ENCODE results near the gene CXXC5. TPM values are rescaled to one million over a fixed set of nuclear protein-coding genes. Genes with fewer than 3 reads are reported as not detected.

CXXC5 gene
- polyA plus RNA-seq, 1 of the 3 experiments (the other 2 are of a cell fraction) = 47.4 TPM

DNA sequence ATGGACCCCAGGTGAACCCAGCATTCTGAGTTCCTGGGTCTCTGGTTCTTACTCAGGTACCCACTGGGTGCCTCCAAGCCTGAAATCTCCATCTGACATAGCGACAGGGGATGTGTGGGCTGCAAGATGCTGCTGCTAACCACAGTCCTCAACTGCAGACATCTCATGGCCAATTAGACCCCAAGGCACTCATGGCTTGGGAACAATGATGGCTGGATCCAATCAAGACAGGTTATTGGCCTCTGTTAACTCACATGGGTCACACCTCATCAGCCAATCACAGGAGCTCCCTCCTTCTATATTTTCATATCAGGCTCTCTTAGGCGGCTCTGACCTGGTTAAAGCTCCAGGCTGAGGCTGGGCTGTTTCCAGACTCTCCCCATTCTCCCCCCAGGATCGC lies 57.0 kb downstream of the CXXC5 start:
- CTCF ChIA-PET = interaction anchor here (0.9 to 2.9 kb wide), 5 partner anchors 12 to 72 kb away, joined by 3 to 17 read pairs (median 3); no protein-coding TSS in a partner anchor
- Histone ChIP-seq H3K4me1 (ENCODE audit: control insufficient read depth in 1 of 2, insufficient read depth in 2 of 2, low read depth in 1 of 2, low read length in 1 of 2) (peaks cover 21 to 48% of the 10 kb centered on the region in 2 experiments), H3K9me2 (no peaks in the 10 kb centered on the region), H3K27me3 (ENCODE audit: insufficient read depth) (no peaks in the 10 kb centered on the region), H3K36me3 (replicated peaks in 1 of 2; ENCODE audit: control insufficient read depth in 1 of 2, insufficient read depth in 2 of 2, low read length in 1 of 2) (no peaks in the 10 kb centered on the region), H3K27ac (ENCODE audit: low read depth in 2 of 2, low read length in 1 of 2) (no peak overlapping the region), H3K4me3 (ENCODE audit: low read depth in 2 of 2, low read length in 1 of 2) (no peak overlapping the region), H3K79me2 (ENCODE audit: insufficient read depth) (no peaks in the 10 kb centered on the region), H3K4me2 (no peak overlapping the region), H3K9ac (no peak overlapping the region), H2AFZ (ENCODE audit: low read depth) (no peak overlapping the region), H4K20me1 (ENCODE audit: insufficient read depth) (no peaks in the 10 kb centered on the region), H3F3A (replicated peaks; ENCODE audit: insufficient read depth) (peaks cover 24% of the 10 kb centered on the region), H3K9me3 (no peaks in the 10 kb centered on the region)
- no peak for DNase-seq
- 93% methylated on average over 2 of the region's 3 CpGs for WGBS (ENCODE audit: low lambda C conversion rate)
- POLR2A ChIA-PET = no interaction called here
- TF ChIP-seq, protein P1, sequence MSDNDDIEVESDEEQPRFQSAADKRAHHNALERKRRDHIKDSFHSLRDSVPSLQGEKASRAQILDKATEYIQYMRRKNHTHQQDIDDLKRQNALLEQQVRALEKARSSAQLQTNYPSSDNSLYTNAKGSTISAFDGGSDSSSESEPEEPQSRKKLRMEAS (IDR thresholded peaks at IDR 0.05; ENCODE audit: low read depth) = 0 out of 2 replicates have a peak, but pooled peaks have one; percentile 20
- TF ChIP-seq TEAD4 (IDR thresholded peaks at IDR 0.05; ENCODE audit: borderline replicate concordance, insufficient read depth) = no peak

DNA sequence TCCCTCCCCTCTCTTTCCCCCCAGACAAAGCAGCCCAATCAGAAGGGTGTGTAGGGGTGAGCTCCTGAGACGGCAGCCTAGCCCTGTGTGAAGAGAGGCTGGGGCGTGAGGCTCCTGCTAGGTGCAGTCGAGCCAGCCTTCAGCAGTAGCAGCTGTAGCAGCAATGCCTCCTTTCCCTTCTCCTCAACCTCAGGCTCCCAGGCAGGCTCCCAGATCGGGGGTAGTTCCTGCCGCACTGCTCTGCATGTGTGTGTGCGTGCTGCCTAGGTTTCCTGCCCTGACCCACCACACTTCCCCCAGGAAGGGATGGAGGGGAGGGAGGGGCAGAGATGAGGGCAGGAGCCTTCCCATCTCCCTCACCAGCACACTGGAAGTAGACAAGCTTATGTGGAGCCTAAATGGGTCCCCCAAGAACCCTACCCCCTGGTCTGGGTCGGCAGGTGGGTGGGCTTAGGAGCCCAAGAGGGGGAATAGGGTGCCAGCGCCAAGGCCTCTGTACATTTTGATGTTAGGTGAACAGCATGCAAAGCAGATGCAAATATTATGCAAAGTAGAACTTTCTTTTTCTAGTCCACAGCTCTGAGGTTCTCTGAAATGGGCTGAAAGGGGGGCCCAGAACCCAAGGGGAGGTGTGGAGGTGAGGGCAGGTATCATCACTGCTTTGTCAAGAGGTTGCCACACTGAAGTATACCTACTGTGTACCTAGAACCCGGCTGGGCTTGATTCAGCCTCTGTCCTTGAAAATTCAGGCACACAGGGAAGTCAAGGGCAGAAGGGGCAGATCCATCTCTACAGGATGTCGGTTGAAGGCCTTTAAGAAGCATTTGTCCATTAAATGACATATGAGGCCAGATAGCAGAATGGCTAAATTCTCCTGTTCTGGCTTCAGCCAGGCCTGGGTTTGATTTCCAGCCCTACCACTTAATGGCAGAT lies 57.8 kb downstream of the CXXC5 start:
- no peaks in the 10 kb centered on the region for H4K20me1 ChIP-seq (ENCODE audit: insufficient read depth)
- no peak for DNase-seq
- no peak overlapping the region for H3K4me3 ChIP-seq (ENCODE audit: low read depth in 2 of 2, low read length in 1 of 2)
- TF ChIP-seq POLR2AphosphoS5 (IDR thresholded peaks at IDR 0.05; ENCODE audit: low read depth, low read length) (no peak), RCOR1 (IDR thresholded peaks at IDR 0.05; ENCODE audit: low read length) (no peak), SMC3 (IDR thresholded peaks at IDR 0.05; ENCODE audit: low read depth, low read length) (no peak), TCF12 (IDR thresholded peaks at IDR 0.05) (no peak), RXRA (IDR thresholded peaks at IDR 0.05; ENCODE audit: borderline replicate concordance, low read depth) (no peak), JUND (IDR thresholded peaks at IDR 0.05) (no peak), EZH2phosphoT487 (IDR thresholded peaks at IDR 0.05; ENCODE audit: borderline replicate concordance, low read depth) (no peak)
- TF ChIP-seq, protein P2, sequence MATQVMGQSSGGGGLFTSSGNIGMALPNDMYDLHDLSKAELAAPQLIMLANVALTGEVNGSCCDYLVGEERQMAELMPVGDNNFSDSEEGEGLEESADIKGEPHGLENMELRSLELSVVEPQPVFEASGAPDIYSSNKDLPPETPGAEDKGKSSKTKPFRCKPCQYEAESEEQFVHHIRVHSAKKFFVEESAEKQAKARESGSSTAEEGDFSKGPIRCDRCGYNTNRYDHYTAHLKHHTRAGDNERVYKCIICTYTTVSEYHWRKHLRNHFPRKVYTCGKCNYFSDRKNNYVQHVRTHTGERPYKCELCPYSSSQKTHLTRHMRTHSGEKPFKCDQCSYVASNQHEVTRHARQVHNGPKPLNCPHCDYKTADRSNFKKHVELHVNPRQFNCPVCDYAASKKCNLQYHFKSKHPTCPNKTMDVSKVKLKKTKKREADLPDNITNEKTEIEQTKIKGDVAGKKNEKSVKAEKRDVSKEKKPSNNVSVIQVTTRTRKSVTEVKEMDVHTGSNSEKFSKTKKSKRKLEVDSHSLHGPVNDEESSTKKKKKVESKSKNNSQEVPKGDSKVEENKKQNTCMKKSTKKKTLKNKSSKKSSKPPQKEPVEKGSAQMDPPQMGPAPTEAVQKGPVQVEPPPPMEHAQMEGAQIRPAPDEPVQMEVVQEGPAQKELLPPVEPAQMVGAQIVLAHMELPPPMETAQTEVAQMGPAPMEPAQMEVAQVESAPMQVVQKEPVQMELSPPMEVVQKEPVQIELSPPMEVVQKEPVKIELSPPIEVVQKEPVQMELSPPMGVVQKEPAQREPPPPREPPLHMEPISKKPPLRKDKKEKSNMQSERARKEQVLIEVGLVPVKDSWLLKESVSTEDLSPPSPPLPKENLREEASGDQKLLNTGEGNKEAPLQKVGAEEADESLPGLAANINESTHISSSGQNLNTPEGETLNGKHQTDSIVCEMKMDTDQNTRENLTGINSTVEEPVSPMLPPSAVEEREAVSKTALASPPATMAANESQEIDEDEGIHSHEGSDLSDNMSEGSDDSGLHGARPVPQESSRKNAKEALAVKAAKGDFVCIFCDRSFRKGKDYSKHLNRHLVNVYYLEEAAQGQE (IDR thresholded peaks at IDR 0.05; ENCODE audit: low read depth, low read length) = no peak
- H3K27ac ChIP-seq (ENCODE audit: low read depth in 2 of 2, low read length in 1 of 2) = peak overlapping the region in 1 of 2 experiments; percentile 36; a peak in 2 of 4 replicates
- H3K27me3 ChIP-seq (ENCODE audit: insufficient read depth) = no peaks in the 10 kb centered on the region
- H3K9ac ChIP-seq = no peak overlapping the region
- H3K36me3 ChIP-seq (replicated peaks in 1 of 2; ENCODE audit: control insufficient read depth in 1 of 2, insufficient read depth in 2 of 2, low read length in 1 of 2) = no peaks in the 10 kb centered on the region
- CTCF ChIA-PET = interaction anchor here (0.9 to 7.1 kb wide), 6 partner anchors 13 to 73 kb away, joined by 3 to 93 read pairs (median 5); no protein-coding TSS in a partner anchor
- peaks cover 21 to 49% of the 10 kb centered on the region in 2 experiments for H3K4me1 ChIP-seq (ENCODE audit: control insufficient read depth in 1 of 2, insufficient read depth in 2 of 2, low read depth in 1 of 2, low read length in 1 of 2)
- H2AFZ ChIP-seq (ENCODE audit: low read depth) = no peak overlapping the region
- H3K4me2 ChIP-seq = no peak overlapping the region
- H3K79me2 ChIP-seq (ENCODE audit: insufficient read depth) = no peaks in the 10 kb centered on the region
- POLR2A ChIA-PET = interaction anchor here (1.0 kb wide), 1 partner anchor 58 kb away, joined by 3 read pairs; the partner anchor contains the start of gene CXXC5
- H3F3A ChIP-seq (replicated peaks; ENCODE audit: insufficient read depth) = peaks cover 25% of the 10 kb centered on the region
- H3K9me3 ChIP-seq = no peaks in the 10 kb centered on the region
- no peaks in the 10 kb centered on the region for H3K9me2 ChIP-seq
- WGBS (ENCODE audit: low lambda C conversion rate) = 73% methylated on average over 9 of the region's 10 CpGs
